Neuronal stem cell (in vitro differentiated cells): ENCODE results near the gene COX17.

Source experiments
- DNase-seq: peaks from one replicate; pipeline ENCODE4 v3.0.0-alpha.2; 2013; ENCODE audit warnings: low spot score
- H2AFZ ChIP-seq: one replicate; pipeline ENCODE4 v1.6.1; 2013; ENCODE audit warnings: mild to moderate bottlenecking, low read length, inconsistent platforms
- H2AK5ac ChIP-seq: 2 replicates; pipeline ENCODE4 v1.6.1; 2013; ENCODE audit warnings: low read depth, mild to moderate bottlenecking, inconsistent platforms, low read length, moderate library complexity, mixed read lengths
- H2BK120ac ChIP-seq: 2 replicates; pipeline ENCODE4 v1.6.1; 2013; ENCODE audit warnings: low read depth, mild to moderate bottlenecking, inconsistent platforms, low read length, moderate library complexity, mixed read lengths
- H2BK12ac ChIP-seq: one replicate; pipeline ENCODE4 v1.6.1; 2013; ENCODE audit warnings: low read length, inconsistent platforms
- H2BK15ac ChIP-seq: 2 replicates; pipeline ENCODE4 v1.6.1; 2013; ENCODE audit warnings: mild to moderate bottlenecking, low read length, inconsistent platforms, mixed read lengths
- H2BK5ac ChIP-seq: one replicate; pipeline ENCODE4 v1.6.1; 2013; ENCODE audit warnings: inconsistent platforms, mild to moderate bottlenecking, low read length, moderate library complexity
- H3K14ac ChIP-seq: one replicate; pipeline ENCODE4 v1.6.1; 2013; ENCODE audit warnings: low read length, inconsistent platforms
- H3K18ac ChIP-seq: 2 replicates; pipeline ENCODE4 v1.6.1; 2013; ENCODE audit warnings: low read length, inconsistent platforms
- H3K23ac ChIP-seq: 2 replicates; pipeline ENCODE4 v1.6.1; 2013; ENCODE audit warnings: low read depth, mild to moderate bottlenecking, mixed read lengths, low read length, inconsistent platforms; ENCODE audit not compliant: poor library complexity
- H3K27ac ChIP-seq: replicated peaks from 3 replicates; pipeline ENCODE4 v1.5.1; 2013; ENCODE audit warnings: low read length, inconsistent platforms
- H3K27me3 ChIP-seq, 3 experiments: 2 replicates each; pipeline ENCODE4 v1.6.1; 2013; ENCODE audit warnings: low read length in 3 of 3, mild to moderate bottlenecking in 2 of 3, inconsistent platforms in 1 of 3, low read depth in 1 of 3, mixed read lengths in 1 of 3, moderate library complexity in 1 of 3; ENCODE audit not compliant: control insufficient read depth in 3 of 3, insufficient read depth in 3 of 3
- H3K36me3 ChIP-seq, 2 donors: replicated peaks in 1 of 2; 2 replicates each; pipeline ENCODE4 v1.6.1; 2013; ENCODE audit warnings: low read length in 2 of 2; ENCODE audit not compliant: control insufficient read depth in 2 of 2, insufficient read depth in 2 of 2
- H3K4ac ChIP-seq: 2 replicates; pipeline ENCODE4 v1.6.1; 2013; ENCODE audit warnings: inconsistent platforms, mild to moderate bottlenecking, low read length, moderate library complexity
- H3K4me1 ChIP-seq, 2 donors: 1 replicate in 1 of 2; 2 replicates in 1 of 2; pipeline ENCODE4 v1.6.1; 2013; ENCODE audit warnings: low read length in 2 of 2, low read depth in 1 of 2; ENCODE audit not compliant: control insufficient read depth in 2 of 2, insufficient read depth in 1 of 2
- H3K4me2 ChIP-seq: one replicate; pipeline ENCODE4 v1.6.1; 2013; ENCODE audit warnings: mild to moderate bottlenecking, low read length, inconsistent platforms; ENCODE audit not compliant: insufficient read depth, poor library complexity, severe bottlenecking
- H3K4me3 ChIP-seq, 2 donors: 2 replicates each; pipeline ENCODE4 v1.5.1; 2013; ENCODE audit warnings: low read length in 2 of 2, mild to moderate bottlenecking in 2 of 2, inconsistent platforms in 1 of 2, moderate library complexity in 1 of 2
- H3K79me1 ChIP-seq: one replicate; pipeline ENCODE4 v1.6.1; 2013; ENCODE audit warnings: low read depth, mild to moderate bottlenecking, inconsistent platforms, low read length, moderate library complexity
- H3K9ac ChIP-seq: one replicate; pipeline ENCODE4 v1.6.1; 2013; ENCODE audit warnings: mild to moderate bottlenecking, low read depth, low read length, inconsistent platforms; ENCODE audit not compliant: poor library complexity
- H3K9me3 ChIP-seq, 2 donors: replicated peaks in 1 of 2; 2 replicates each; pipeline versions ENCODE3 to v1.6.1; 2013; ENCODE audit warnings: low read length in 2 of 2, mild to moderate bottlenecking in 2 of 2, inconsistent platforms in 1 of 2, low read depth in 1 of 2, mixed read lengths in 1 of 2, moderate library complexity in 1 of 2; ENCODE audit not compliant: control insufficient read depth in 2 of 2, insufficient read depth in 1 of 2
- H4K8ac ChIP-seq: one replicate; pipeline ENCODE4 v1.6.1; 2013; ENCODE audit warnings: low read depth, mild to moderate bottlenecking, inconsistent platforms, low read length, moderate library complexity
- H4K91ac ChIP-seq: one replicate; pipeline ENCODE4 v1.6.1; 2013; ENCODE audit warnings: low read length, low read depth, mild to moderate bottlenecking, inconsistent platforms; ENCODE audit not compliant: poor library complexity
- WGBS, 2 donors: extraction: QIAGEN DNeasy Blood & Tissue Kit; methylation state at CpG; one replicate each; pipeline ENCODE4 v1.1.7; 2013; ENCODE audit warnings: missing lambda C conversion rate in 2 of 2, mixed read lengths in 1 of 2; ENCODE audit not compliant: insufficient read length in 2 of 2, insufficient replicate concordance in 1 of 2; ENCODE audit errors: extremely low coverage in 2 of 2; 5-methylcytosine and 5-hydroxymethylcytosine counted together

Gene COX17

DNA sequence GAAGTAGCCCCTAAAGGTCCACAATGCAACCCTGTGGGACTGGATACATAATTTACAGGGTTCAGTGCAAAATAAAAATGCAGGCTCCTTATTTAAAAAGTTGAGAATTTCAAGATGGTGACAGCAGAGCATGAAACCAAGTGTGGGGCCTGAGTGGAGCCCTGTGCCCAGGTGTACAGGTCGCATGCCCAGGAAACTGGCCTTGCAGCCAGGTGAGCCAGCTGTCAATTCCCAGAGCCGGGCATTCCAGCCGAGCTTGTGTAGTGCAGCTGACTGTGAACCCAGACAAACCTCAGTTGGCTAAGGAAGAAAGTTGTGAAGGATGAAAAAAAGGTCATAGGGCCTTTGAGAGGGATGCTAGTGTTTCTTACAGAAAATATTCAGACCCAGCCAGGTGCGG, 44.4 kb downstream of the COX17 start:
- H2AFZ ChIP-seq: no peak overlapping the region
- WGBS, 2 donors: no CpG with 5 or more reads among the region's 4 CpGs

DNA sequence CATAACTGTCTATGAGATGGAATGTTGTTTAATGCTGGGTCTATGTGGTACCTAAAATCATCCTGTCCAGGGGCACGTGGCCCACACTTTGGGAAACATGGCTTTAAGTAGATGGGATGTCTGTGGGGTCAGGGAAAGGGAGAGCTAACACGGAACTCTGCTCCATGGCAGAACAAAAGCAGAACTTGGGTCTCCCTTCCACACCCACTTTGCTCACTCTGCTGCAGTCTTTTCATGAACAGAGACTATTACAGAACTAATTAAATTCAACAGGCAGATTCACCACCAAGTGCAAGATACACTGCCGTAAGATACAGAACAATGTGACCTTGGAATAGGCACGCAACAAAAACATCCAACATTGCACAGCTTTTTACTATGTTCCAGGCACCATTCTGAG, 45.0 kb downstream of the COX17 start:
- no peak overlapping the region for H3K23ac ChIP-seq
- no peak overlapping the region for H3K9ac ChIP-seq
- no peak overlapping the region for H2AK5ac ChIP-seq
- H3K4me2 ChIP-seq: no peak overlapping the region
- no peaks in the 10 kb centered on the region for H3K79me1 ChIP-seq
- no peak overlapping the region for H2BK120ac ChIP-seq
- DNase-seq: no peak
- H3K9me3 ChIP-seq: no peaks in the 10 kb centered on the region
- H4K8ac ChIP-seq: no peak overlapping the region
- no peak overlapping the region for H3K4ac ChIP-seq
- no peak overlapping the region for H4K91ac ChIP-seq
- H3K27ac ChIP-seq: no peak overlapping the region
- H3K14ac ChIP-seq: no peak overlapping the region
- H2BK15ac ChIP-seq: no peak overlapping the region
- no peak overlapping the region for H3K4me3 ChIP-seq
- no peak overlapping the region for H2BK12ac ChIP-seq
- WGBS, 2 donors: no CpG with 5 or more reads among the region's 4 CpGs
- H3K18ac ChIP-seq: no peak overlapping the region
- H2AFZ ChIP-seq: no peak overlapping the region
- H3K27me3 ChIP-seq: no peaks in the 10 kb centered on the region
- H2BK5ac ChIP-seq: no peak overlapping the region
- no peaks in the 10 kb centered on the region for H3K36me3 ChIP-seq
- peaks cover 0 to 5% of the 10 kb centered on the region in 2 donors for H3K4me1 ChIP-seq

More for the DNA sequence above, 44.4 kb downstream of the COX17 start:
- no peak overlapping the region for H3K14ac ChIP-seq
- no peak for DNase-seq
- no peak overlapping the region for H2BK120ac ChIP-seq
- no peak overlapping the region for H3K4me2 ChIP-seq
- no peaks in the 10 kb centered on the region for H3K9me3 ChIP-seq
- H3K4me1 ChIP-seq: peaks cover 0 to 1% of the 10 kb centered on the region in 2 donors
- H2BK5ac ChIP-seq: no peak overlapping the region
- H4K91ac ChIP-seq: no peak overlapping the region
- H3K18ac ChIP-seq: no peak overlapping the region
- no peak overlapping the region for H2BK15ac ChIP-seq
- no peak overlapping the region for H4K8ac ChIP-seq
- no peaks in the 10 kb centered on the region for H3K79me1 ChIP-seq
- H3K4ac ChIP-seq: no peak overlapping the region
- H2BK12ac ChIP-seq: no peak overlapping the region
- H3K23ac ChIP-seq: no peak overlapping the region
- H3K27me3 ChIP-seq: no peaks in the 10 kb centered on the region
- H3K4me3 ChIP-seq: no peak overlapping the region
- H3K27ac ChIP-seq: no peak overlapping the region
- no peak overlapping the region for H2AK5ac ChIP-seq
- H3K9ac ChIP-seq: no peak overlapping the region
- no peaks in the 10 kb centered on the region for H3K36me3 ChIP-seq

DNA sequence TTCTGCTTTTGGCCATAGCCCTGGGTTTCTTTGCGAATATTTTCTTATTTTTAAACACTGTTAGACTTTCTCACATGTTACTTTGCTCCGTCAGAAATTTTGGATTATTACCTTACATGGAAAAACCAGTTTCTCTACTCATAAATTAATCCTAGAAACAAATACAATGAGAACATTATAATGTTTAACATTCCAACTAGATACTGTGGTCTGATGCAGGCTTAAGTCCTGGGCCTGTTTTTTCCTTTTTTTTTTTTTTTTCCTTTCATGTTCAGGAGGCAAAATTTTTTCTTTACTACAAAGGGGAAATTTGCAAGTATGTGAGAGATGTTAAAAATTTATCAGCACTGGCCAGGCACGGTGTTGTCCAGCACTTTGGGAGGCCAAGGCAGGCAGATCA, 45.7 kb downstream of the COX17 start:
- no peak overlapping the region for H4K8ac ChIP-seq
- H2AK5ac ChIP-seq: no peak overlapping the region
- no peak overlapping the region for H3K4ac ChIP-seq
- no CpG with 5 or more reads among the region's 3 CpGs for WGBS, 2 donors
- H3K27me3 ChIP-seq: no peaks in the 10 kb centered on the region
- no peak overlapping the region for H3K23ac ChIP-seq
- H3K4me2 ChIP-seq: no peak overlapping the region
- H3K36me3 ChIP-seq: no peaks in the 10 kb centered on the region
- no peak overlapping the region for H3K4me3 ChIP-seq
- DNase-seq: no peak
- no peak overlapping the region for H3K27ac ChIP-seq
- no peak overlapping the region for H3K14ac ChIP-seq
- H2BK5ac ChIP-seq: no peak overlapping the region
- no peak overlapping the region for H3K9ac ChIP-seq
- no peak overlapping the region for H2AFZ ChIP-seq
- no peak overlapping the region for H2BK15ac ChIP-seq
- peaks cover 0 to 5% of the 10 kb centered on the region in 2 donors for H3K4me1 ChIP-seq
- H3K18ac ChIP-seq: no peak overlapping the region
- H3K9me3 ChIP-seq: no peaks in the 10 kb centered on the region
- H3K79me1 ChIP-seq: no peaks in the 10 kb centered on the region
- no peak overlapping the region for H4K91ac ChIP-seq
- no peak overlapping the region for H2BK12ac ChIP-seq
- no peak overlapping the region for H2BK120ac ChIP-seq

DNA sequence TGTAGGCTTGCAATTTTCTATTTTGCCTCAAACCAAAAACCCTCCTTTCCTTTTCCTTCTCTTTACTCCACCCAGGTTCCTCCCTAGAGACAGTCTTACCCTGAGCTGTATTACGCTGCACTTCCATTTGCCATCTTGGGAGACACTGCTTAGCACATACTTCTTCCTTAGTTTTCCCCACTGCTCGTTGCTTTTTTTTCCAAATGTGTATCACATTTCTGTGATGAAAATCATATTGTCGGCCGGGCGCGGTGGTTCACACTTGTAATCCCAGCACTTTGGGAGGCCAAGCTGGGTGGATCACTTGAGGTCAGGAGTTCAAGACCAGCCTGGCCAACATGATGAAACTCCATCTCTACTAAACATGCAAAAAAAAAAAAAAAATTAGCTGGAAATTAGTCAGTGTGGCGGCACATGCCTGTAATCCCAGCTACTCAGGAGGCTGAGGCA, 46.3 kb downstream of the COX17 start:
- Histone ChIP-seq H3K9me3 (no peaks in the 10 kb centered on the region), H3K4me1 (peaks cover 3 to 9% of the 10 kb centered on the region in 2 donors), H3K36me3 (no peaks in the 10 kb centered on the region), H3K18ac (no peak overlapping the region), H3K4me3 (no peak overlapping the region), H3K14ac (no peak overlapping the region), H3K4me2 (no peak overlapping the region), H3K23ac (no peak overlapping the region), H2BK15ac (no peak overlapping the region), H2BK120ac (no peak overlapping the region), H3K9ac (no peak overlapping the region), H3K79me1 (no peaks in the 10 kb centered on the region), H2BK5ac (no peak overlapping the region), H4K8ac (no peak overlapping the region), H3K4ac (no peak overlapping the region), H2AFZ (no peak overlapping the region), H2BK12ac (no peak overlapping the region), H3K27ac (no peak overlapping the region), H4K91ac (no peak overlapping the region), H3K27me3 (no peaks in the 10 kb centered on the region), H2AK5ac (no peak overlapping the region)
- no CpG with 5 or more reads among the region's 7 CpGs for WGBS, 2 donors
- no peak for DNase-seq
